ENCODE results near the gene PPARD. TPM values are rescaled to one million over a fixed set of nuclear protein-coding genes. Genes with fewer than 3 reads are reported as not detected.

Gene PPARD
- total RNA-seq, 4 donors from 2014 or later: 6.4 to 37.6 (median 14.3) TPM

- ATAC-seq (ENCODE audit: low FRiP score): no peak
- TF ChIP-seq CTCF (IDR thresholded peaks at IDR 0.05): no peak
- DNase-seq (ENCODE audit: low spot score): no peak
Measured at GRCh38 chr6:35412102-35412501, 69.7 kb downstream of the PPARD start.

- no peak for ATAC-seq (ENCODE audit: low FRiP score)
- no peak for TF ChIP-seq CTCF (IDR thresholded peaks at IDR 0.05)
Measured at GRCh38 chr6:35413911-35414310, 71.6 kb downstream of the PPARD start.

GRCh38 chr6:35415065-35415891 lies 72.9 kb downstream of the PPARD start:
- no peak for DNase-seq (ENCODE audit: low spot score)
- no peak for TF ChIP-seq CTCF (IDR thresholded peaks at IDR 0.05)
- peak; percentile 30 for ATAC-seq (ENCODE audit: low FRiP score)

More at GRCh38 chr6:35413911-35414310, 71.6 kb downstream of the PPARD start:
- DNase-seq (ENCODE audit: low spot score): no peak

- DNase-seq (ENCODE audit: low spot score) (no peak), ATAC-seq (ENCODE audit: low FRiP score) (no peak)
- TF ChIP-seq CTCF (IDR thresholded peaks at IDR 0.05): no peak
Measured at GRCh38 chr6:35417979-35418661, 75.8 kb downstream of the PPARD start.

- no peak for ATAC-seq (ENCODE audit: low FRiP score)
- DNase-seq (ENCODE audit: low spot score): no peak
- TF ChIP-seq CTCF (IDR thresholded peaks at IDR 0.05): no peak
Measured at GRCh38 chr6:35419417-35419816, 77.1 kb downstream of the PPARD start.

GRCh38 chr6:35419961-35420360 lies 77.6 kb downstream of the PPARD start:
- no peak for DNase-seq (ENCODE audit: low spot score)
- no peak for TF ChIP-seq CTCF (IDR thresholded peaks at IDR 0.05)
- ATAC-seq (ENCODE audit: low FRiP score): no peak
